DOHH2 (cell line): ENCODE data around the gene ALDH1L1.

Experiments
- CTCF ChIP-seq: fragments of 200-600 bp; sonication (generic); IDR thresholded peaks from one replicate; pipeline ENCODE4 v1.5.1; 2014; ENCODE audit warnings: antibody characterized with exemption, mild to moderate bottlenecking, low read depth, low read length; ENCODE audit not compliant: poor library complexity, severe bottlenecking
- EZH2phosphoT487 ChIP-seq: fragments of 200-600 bp; sonication (generic); IDR thresholded peaks from 2 replicates; pipeline ENCODE4 v1.6.1; 2017; ENCODE audit warnings: borderline replicate concordance, mild to moderate bottlenecking, antibody characterized with exemption, low read length, moderate library complexity, mixed read lengths

DNA sequence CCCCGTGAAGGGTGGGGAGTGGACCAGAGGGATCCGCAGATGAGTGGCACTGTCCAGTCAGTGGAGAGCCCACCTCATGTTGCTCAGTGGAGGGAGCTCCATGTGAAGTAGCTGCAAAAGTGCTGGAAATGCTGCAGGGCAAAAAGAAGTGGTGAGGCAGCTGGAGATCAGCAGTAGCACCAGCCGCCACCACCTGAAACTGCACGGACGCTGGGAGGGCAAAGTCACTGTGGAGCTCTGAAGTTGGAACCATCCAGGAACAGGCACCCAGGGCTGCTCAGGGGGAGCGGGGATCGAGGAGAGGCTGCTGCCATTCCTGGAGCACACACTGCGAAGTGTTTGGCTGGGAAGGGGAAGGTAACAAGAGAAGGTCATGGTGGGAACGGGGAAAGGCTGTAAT is 6.4 kb upstream of the ALDH1L1 start:
- no peak for TF ChIP-seq EZH2phosphoT487
- no peak for TF ChIP-seq CTCF
